Activated CD8-positive, alpha-beta memory T cell treated with anti-CD3 and anti-CD28 coated beads for 1 hour (primary cell): ENCODE results near the gene SORBS2.
"Not testable (repeated sequence)": the region's sequence is repeated elsewhere in the genome, so short reads cannot be mapped to it uniquely, and the experiment has no call there.

Experiments
- DNase-seq, 2 donors: peaks; one replicate each; pipeline ENCODE4 v3.0.0-alpha.2; 2020; ENCODE audit warnings: low read depth in 1 of 2; ENCODE audit errors: extremely low read depth in 1 of 2

The SORBS2 gene

DNA sequence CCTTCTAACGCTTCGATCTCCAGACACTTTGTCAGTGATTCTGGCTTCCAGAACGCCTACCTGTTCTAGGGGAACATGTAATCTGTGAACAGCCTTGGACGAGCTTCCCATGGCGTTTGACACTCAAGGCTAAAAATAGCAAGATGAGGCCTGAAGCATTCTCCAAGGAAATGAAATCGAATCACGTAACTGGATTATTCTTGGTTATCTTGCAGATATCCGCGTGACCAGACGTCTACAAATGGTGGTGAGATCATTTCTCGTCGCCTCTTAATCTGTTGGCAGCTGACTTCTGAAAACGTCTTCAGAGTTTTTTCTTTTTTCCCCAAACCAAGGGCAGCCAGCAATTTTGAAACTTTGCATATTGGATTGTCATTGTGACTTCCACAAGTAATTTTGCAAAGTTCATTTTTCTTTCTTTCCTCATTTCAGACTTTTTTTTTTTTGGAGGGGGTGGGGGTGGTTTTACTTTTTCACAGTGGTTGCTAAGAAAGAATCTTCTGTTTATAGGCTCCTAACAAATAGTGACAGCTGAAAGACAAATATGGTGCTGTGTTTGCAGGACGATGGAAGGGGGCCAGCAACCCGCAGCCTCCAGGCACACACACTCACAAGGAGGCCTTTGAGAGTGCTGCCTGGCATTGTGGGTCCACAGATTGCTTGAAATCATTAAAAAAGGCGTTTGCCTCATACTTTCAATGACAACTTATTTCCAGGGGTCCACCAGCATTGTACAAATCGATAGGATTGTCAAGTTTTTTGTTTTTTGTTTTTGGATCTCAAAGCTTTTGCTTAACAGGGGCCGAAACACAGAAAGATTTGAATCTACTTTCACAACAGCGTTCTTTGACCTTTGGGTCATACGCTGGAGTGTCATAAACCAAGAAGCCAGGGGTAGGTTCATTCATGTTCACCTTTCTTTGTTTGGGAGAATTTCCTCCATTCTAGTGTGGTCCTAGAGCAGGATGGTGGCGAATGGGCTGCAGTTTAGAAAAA lies 244.3 kb downstream of the SORBS2 start:
- no peak for DNase-seq

DNA sequence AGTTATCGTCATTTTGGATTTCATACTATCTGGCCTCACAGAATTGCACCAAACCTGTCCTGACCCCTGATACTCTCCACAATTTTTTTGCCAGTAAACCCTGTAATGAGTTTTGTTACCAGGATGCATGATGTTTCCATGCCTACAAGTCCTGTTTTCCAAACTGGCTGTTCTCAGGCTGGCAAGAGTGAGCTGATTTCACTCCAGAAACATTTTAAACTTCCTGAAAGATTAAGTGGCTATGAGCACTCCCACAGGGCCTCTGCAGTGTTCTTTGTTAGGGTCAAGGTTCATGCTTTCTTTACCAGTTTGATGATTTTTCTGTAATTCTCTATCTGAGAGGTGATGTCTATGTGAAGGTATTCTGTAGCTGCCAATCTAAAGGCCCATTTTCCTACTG lies 245.0 kb downstream of the SORBS2 start:
- no peak for DNase-seq

DNA sequence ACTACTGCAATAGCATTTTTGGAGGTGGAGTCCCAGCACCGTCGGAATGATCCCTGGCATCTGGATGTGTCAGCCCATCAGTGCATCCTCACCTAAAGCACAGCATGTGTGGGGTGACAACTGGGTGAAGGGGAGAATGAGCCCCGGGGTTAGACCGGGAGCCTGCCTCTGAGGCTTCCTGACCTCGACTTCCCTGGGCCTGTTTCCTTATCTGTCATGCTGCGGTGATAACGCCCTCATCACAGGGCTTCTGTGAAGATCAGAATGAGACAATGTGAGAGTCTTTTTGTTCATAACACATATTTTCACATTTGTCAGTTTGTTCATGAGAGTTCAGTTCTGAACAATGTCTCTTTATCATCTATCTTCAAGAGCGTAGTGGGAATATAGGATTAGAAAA lies 245.6 kb downstream of the SORBS2 start:
- DNase-seq = no peak

DNA sequence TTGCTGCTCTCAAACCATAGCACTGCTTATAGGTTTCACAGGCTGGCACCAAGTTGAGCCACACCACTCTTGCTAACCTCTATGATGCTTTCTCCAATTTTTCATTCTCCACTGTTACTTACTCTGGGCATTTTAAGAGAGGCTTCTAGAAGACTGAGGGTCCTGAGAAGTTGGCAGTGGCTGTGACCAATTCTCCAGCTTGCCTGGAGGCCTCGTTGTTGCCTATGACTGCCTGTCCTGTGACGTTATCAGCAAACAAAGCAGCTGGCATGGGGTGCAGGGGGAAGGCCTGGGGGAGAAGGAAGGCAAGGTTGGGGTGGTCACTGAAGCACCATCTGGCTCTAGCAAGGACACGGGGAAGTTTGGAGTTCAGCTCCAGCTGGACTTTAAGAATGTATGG lies 246.3 kb downstream of the SORBS2 start:
- no peak for DNase-seq

DNA sequence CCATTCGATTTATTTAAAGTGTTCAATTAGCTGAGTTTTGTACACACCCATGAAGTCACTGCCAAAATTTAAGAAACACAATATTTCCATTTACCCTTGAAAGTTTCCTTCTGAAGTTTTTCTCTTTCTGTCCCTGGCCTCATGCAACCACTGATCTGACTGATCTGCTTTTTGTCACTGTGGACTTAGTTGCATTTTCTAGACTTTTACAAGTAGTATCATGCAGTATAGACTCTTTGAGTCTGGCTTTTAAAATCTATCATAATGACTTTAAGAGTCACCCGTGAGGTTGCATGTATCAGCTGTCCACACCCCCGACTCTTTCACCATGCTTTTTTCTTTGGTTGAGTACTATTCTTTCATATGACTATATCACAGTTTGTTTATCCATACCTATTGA lies 247.6 kb downstream of the SORBS2 start:
- DNase-seq = no peak

DNA sequence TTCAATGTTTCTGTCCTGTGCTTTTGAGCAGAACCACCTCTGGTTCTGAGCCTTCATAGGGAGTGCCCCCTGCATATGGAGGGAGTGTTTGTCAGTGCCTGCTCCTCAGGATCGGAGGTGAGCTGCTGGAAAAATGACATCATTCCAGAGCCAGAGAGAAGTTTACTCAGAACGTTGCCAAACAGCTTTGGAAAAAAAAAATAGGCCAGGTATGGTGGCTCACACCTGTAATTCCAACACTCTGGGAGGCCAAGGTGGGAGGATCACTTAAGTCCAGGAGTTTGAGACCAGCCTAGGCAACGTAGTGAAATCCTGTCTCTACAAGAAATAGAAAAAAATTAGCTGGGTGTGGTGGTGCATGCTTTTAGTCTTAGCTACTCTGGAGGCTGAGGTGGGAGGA lies 249.5 kb downstream of the SORBS2 start:
- DNase-seq = no peak

DNA sequence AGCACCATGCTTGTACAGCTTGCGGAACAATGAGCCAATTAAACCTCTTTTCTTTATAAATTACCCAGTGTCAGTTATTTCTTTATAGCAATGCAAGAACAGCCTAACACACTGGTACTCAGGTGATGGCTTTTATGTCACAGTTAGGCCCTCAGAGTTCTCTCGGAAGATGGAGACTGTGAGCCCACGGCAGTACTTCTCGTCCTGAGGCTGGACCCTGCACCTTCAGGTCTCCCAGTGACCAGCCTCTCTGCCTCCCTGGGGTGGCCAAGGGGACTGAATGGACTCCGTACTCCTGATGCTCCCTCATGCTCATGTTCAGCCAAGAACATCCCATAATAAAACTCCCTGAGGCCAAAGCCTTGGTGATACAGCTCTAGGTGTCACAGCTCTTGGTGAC lies 251.7 kb downstream of the SORBS2 start:
- DNase-seq = no peak

DNA sequence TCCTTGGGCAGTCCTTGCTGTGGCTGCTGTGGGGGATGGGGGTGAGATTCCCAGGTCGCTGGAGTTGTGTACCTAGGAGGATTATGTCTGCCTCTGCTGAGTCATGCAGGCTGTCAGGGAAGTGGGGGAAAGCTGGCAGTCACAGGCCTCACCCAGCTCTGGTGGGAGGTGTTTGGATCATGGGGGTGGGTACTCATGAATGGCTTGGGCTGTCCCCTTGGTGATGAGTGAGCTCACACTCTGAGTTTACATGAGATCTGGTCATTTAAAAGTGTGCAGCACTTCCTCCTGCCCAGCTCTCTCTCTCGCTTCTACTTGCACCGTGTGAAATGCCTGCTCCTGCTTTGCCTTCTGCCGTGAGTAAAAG lies 252.1 kb downstream of the SORBS2 start:
- no peak for DNase-seq

DNA sequence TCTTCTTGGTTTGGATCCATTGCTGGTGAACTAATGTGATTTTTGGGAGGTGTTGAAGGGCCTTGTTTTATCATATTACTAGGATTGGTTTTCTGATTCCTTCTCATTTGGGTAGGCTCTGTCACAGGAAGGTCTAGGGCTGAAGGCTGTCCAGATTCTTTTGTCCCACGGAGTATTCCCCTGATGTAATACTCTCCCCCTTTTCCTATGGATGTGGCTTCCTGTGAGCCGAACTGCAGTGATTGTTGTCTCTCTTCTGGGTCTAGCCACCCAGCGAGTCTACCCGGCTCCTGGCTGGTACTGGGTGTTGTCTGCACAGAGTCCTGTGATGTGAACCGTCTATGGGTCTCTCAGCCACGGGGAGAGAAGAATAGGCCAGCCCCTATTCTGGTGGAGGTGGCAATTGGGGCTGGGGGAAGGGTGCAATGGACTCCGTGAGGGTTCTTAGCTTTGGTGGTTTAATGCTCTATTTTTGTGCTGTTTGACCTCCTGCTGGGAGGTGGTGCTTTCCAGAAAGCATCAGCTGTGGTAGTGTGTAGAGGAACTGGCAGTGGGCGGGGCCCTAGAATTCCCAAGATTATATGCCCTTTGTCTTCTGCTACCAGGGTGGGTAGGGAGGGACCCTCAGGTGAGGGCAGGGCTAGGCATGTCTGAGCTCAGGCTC lies 252.6 kb downstream of the SORBS2 start:
- not testable (repeated sequence) for DNase-seq

DNA sequence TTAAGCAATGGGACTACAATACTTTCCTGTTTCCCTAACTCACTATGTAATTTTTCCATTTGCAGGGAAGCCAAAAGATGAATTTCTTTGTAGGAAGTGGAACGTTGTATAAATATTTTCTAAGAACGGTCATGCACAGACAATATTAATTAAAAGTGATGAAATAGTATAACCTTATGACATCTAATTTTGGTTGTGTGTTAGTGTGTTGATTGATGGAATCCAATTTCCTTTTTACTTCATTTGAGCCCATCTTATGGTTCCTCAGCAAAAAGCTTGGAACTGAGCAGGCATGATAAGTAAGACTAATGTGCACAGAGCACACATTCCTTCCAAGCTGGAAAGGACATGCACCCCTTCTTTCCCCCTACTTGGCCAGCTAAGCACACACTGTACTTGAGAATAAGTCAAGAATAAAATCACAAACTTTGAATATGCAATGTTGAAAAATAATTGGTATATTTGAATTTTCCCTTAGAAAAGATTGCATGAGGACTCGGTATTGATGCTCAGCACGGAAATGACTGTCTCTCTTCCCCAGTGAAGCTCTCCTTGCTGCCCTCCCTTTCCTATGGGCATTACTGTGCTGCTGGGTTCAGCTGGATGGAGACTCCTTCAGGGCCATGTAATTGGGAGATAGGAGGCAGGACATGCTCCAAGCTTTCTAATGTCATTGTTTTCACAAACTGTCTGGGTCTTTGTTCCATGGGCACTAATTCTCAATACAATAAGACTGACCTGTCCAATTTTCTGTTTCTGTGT lies 257.4 kb downstream of the SORBS2 start:
- DNase-seq = no peak

DNA sequence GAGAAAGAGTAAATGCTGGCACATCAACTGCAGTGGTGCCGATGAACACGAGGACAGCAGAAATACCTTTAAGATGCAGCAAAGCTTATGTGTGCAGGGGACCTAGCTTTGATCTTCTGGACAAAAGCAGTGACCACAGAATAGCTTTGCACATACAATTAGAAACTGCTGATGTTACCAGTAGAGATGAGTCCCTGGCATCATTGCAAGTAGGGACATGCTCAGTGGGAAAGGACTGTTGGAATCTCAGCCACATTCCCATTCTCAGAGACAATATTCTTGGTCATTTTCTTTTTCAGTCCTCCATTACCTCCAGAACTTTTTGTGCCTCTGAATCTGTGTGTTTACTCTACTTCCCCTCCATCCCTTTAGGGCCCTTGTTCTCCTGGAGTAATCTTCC lies 259.7 kb downstream of the SORBS2 start:
- no peak for DNase-seq

DNA sequence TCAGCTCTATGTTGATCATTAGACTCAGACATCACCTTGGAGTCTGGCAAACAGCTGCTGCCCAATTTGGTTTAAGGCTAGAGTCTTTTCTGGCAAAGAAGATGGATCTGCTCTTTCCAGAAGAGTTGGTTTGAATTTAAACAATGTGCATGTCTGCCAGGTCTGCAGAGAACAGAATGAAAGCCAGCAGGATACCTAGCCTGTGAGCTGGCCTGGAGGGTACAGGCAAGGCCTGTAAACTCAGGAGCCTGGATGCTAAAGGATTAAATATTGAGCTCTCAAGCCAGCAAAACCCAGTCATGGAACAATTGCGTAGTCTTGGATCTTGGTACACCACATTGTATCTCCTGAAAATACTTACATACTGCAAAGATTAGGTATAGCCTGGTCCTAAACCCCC lies 261.1 kb downstream of the SORBS2 start:
- DNase-seq = no peak

DNA sequence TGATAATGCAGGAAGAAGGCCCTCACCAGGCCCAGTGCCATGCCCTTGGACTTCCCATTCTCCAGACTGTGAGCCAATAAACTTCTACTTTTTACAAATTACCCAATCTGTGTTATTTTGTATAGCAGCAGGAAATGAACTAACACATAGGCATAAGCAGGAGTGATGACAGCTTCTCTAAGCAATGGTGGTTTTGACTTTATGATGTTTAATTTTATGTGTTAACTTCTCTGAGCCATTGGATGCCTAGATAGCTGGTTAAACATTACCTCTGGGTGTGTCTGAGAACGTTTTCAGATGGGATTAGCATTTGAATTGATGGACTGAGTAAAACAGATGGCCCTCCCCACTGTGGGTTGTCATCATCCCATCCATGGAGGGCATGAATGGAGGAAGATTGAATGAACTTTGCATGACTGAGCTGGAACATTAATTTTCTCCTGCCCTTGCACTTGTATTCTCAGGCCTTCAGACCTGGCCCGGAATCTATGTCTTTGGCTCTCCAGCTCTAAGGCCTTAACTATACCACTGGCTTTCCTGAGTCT lies 262.8 kb downstream of the SORBS2 start:
- DNase-seq = no peak

DNA sequence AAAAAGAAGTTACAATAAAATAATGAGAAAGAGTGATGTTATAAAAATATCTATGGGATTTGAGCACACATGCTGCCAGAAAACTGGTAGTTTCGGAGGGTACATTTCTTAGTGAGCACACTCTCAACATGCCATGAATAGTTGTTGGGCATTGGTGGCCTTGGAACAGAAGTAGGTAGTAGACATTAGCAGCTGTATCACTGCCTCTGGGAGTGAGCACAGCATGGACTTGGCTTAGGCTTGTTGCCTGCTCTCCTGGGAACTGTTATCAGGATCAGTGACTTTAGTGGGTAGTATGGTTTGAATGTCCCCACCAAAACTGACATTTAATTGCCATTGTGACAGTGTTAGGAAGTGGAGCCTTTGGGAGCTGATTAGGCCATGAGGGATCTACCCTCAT lies 263.4 kb downstream of the SORBS2 start:
- DNase-seq = no peak

DNA sequence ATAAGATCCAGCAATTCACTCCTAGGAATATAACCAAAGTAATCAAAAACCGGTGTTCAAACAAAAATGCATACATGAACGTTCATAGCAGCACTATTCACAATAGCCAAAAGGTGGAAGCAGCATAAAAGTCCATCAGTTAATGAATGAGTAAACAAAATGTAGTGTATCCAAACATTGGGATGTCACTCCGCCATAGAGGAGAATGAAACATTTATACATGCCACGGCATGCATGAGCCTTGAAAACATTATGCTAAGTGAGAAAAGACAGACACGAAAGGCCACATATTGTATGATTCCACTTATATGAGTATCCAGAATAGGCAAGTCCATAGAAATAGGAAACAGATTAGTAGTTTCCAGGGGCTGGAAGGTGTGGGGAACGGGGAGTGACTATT lies 265.7 kb downstream of the SORBS2 start:
- DNase-seq = no peak

DNA sequence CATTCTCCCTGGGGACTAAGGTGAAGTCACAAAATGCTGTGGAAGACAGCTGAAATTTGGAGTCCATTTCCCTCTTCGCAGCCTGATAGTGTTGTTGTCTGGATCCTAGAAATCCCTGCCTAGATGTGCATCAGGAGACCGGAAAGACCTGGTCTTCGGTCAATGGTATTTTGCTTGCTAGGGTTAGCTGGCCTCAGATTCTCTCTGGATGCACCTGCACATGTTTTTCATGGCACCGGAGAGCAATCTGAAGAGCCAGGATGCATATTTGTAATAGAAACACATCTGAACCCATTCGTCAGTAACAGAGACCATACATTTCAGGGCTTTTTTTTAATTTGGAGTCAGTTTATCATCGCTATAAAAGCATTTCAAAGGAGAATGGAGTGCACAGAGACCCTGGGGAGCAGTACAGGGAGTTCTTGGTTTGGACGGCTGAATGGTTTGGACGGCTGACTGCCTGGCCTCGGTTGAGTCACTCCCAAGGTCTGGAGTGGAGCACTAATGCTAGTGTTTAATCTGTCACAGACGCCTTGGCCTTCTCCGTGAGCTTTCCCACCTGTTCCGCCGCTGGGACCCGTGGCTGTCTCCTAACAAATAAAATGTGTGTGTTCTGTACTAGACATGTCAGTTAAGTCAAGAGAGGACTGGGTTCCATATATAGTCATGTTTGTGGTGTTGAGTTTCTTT lies 269.2 kb downstream of the SORBS2 start:
- DNase-seq = no peak

DNA sequence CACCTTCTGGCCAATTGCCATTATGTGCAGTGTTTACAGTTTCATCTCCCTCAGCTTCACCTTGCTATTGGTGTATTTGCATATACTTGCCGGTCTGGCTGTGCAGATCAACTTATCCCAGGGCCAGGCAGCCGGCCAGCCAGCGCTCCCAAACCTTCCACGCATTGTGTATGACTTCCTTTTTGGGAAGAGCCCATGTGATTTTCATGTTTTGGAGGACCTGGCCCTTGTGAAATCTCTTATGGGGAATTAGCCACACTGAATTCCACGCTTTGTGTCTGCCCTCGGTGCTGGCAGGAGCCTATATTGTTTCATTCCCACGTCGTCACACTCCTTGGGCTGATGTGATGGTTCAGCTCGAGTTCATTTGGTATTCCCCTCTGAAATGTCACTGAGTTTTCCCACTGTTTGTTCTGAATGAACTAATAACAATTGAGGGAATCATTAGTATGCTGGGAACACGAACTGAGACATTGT lies 270.7 kb downstream of the SORBS2 start:
- DNase-seq = no peak

DNA sequence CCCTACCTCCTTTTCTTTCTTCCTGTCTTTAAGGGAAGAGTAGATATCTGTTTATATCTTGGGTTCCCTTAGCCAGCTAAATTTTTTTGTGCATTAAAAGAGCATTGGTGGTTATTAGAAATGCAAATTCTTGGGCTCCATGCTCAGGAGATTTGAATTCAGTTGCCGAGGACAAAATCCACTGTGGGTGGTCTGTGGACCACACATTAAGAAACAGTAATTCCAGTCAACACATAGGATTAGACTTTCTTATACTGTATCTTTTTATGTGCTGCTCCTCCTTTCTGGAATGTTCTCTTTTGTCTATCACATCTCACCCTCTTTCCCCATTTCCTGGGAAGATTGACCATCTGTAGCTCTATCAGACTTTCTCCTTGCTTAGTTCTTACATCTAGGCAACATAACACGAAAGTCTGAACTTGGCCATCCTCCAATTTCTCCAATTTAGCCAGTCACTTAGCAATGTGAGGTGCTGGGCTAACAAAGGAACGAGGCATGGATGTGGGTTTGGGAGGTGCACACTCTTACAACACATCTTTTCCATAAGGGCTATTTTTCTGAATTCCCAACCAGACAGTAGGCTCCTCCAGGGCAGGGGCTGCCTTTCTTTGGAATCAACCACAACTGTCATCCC lies 271.4 kb downstream of the SORBS2 start:
- no peak for DNase-seq

DNA sequence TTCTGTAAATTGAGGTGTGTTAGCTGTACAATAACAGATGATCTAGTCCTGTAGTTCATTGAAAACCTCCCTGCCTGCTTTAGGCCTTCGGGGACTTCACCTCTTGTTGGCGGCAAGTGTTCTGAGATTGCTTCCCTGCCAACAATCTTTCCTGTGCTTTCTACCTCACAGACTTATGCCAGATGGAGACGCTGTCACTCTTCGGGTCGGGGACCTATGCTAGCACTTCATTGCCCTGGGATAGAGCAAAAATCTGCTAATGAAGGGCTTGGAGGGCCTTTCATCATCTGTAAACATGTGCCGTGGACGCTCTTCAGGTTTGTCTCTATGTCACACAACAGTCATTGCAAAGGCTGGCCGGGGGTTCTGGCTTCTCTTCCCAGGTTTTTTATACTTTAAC lies 272.0 kb downstream of the SORBS2 start:
- no peak for DNase-seq

DNA sequence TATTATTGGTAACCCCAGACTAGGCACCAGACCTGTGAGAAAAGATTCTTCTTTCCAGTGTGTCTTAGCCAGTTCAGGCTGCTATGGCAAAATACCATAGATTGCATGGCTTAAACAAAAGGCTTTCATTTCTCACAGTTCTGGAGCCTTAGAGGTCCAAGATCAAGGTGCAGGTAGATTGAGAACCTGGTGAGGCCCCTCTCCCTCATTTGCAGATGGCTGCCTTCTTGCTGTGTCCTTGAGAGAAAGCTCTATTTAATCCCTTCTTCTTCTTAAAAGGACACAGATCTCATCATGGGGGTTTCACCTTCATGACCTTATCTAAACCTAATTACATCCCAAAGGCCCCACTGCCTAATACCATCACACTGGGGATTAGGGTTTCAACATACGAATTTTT lies 273.2 kb downstream of the SORBS2 start:
- no peak for DNase-seq
